Activated CD8-positive, alpha-beta memory T cell treated with anti-CD3 and anti-CD28 coated beads for 1 hour (primary cell): Measurements from ENCODE around the gene RALGDS.
"Not testable (repeated sequence)": the region's sequence is repeated elsewhere in the genome, so short reads cannot be mapped to it uniquely, and the experiment has no call there.

Experiments used
- DNase-seq, 2 donors: peaks; one replicate each; pipeline ENCODE4 v3.0.0-alpha.2; 2020; ENCODE audit warnings: low read depth in 1 of 2; ENCODE audit errors: extremely low read depth in 1 of 2

The RALGDS gene

DNA sequence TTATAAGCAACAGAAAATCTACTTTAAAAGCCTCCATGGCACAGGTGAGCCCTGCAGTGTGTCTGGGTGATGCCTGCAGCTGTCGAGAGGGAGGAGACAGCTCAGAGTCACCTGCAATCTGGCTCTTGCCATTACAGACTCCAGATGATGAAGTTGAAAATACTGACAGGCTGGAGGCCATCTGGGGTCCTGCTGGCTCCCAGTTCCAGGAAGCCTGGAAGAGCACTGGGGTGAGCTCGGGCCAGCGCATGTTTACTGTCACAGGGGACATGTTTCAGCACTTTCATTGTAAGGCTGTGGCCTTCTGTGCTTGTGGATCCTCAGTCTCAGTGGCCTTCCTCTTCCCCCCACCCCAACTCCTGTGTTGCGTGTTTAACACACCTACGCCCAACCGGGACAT is 30.9 kb downstream of the RALGDS start:
- no peak for DNase-seq

DNA sequence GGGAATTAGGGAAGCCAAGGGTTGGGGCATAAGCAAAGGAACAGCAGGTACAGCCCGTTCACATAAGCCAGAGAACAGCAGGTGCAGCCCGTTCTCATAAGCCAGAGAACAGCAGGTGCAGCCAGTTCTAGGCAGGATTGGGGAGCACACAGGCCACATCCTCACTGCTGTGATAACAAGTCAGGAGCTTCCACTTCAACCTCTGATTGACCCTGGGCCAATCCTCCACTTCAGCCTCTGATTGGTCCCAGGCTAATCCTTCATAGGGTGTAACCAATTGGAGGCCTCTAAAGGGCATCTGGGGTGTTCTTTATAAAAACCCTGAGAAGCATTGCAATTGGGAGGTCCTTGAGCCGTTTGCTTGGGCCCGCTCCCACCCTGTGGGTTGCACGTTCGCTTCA is 31.8 kb downstream of the RALGDS start:
- no peak for DNase-seq

DNA sequence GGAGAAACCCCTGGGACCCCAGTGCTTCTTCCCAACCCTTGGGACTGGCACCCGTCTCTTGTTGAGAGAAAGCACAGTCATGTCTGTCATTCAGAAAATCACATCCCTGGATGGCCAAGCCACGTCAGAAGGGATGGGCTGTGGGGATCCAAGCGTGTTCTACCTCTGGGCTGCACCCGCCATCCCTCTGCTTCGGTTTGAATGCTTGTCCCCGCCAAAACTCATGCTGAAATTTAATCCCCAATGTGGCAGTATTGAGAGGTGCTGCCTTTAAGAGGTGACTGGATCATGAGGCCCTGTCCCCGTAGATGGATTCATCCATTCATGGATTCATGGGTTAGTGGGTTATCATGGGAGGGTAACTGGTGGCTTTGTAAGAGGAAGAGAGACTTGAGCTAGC is 32.3 kb downstream of the RALGDS start:
- no peak for DNase-seq

DNA sequence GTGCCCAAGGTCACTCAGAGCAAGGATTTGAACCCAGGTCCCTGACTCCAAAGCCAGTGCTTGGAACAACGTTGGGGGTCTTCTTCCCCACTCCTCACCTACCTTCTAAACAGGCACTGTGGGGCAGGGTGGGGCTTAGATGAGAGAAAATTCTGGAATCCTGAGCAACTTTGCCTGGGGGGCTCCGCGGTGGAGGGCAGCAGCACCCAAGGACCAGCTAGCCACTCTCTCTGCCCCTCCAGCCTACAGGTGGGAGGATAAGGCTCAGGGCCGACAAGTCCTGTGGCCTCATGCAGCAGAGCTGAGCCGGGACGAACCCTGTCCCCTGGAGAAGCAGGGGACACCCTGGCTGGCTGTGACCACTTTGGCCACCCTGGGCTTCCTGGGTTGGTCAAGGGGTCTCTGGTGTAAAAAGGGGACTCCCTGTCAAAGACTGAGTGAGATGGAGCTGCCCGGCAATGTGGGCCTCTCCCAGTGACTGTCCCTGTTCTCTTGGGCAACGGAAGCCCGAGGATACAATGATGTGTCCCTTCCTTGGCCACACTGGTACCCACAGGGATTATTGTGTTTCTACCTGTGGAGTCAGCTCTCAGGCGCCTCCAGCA is 32.8 kb downstream of the RALGDS start:
- DNase-seq, result no peak

DNA sequence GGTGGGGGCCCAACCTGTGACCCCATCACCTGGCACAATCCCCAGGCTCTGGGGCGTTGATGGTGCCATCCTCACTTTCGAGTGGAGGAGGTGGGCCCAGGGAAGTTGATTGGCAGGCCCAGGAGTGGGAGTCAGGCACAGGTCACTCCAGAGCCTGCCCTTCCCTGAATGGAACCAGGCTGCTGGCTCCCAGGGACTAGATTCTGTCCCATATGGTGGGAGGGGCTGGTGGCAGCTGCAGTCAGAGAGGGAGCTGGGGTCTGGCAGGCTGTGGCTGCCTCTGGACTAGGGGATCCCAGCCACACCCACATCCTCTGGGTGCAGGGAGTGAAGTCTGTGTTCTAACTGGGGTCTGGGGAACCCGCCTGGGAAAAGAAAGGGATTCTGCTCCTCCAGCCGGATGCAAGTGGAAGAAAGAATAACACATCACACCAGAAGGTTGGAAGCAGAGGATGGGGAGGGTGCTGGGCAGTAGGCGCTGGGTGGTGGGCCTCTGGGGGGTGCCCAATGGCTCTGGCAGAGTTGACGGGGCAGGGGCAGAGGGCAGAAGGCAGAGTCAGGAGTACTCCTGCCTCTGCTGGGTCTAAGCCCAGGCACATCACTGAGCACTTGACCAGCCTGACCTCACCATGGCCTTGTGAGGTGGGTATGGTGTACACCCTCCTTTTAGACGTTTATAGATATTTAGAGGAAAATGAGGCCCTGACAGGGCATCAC is 33.5 kb downstream of the RALGDS start:
- no peak for DNase-seq

DNA sequence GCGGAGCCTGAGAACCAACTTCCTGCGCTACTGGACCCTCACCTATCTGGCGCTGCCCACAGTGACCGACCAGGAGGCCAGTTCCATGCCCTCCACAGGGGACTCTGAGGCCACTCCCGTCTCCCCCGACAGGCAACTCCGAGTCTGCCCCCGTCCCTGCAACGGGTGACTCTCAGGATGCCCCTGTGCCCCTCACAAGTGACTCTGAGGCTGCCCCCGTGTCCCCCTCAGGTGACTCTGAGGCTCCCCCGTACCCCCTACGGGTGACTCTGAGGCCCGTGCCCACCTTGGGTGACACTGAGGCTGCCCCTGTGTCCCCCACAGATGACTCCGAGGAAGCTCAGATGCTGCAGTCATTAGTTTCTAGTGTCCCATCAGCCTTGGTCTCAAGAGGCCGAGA is 34.1 kb downstream of the RALGDS start:
- no peak for DNase-seq

DNA sequence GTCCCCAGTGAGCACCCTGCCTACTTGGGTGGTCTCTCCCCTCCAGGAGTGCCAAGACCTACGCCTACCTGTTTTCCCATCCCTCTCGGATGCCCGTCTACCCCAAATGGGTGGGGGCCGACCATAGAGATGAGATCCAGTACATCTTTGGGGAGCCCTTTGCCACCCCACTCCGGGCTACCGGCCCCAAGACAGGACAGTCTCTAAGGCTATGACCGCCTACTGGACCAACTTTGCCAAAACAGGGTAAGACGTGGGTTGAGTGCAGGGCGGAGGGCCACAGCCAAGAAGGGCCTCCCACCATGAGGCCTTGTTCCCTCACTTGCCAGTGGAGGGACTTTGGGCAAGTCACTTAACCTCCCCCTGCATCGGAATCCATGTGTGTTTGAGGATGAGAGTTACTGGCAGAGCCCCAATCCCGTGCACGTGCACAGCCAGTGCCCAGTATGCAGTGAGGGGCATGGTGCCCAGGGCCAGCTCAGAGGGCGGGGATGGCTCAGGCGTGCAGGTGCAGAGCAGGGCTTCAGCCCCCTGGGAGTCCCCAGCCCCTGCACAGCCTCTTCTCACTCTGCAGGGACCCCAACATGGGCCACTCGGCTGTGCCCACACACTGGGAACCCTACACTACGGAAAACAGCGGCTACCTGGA is 34.7 kb downstream of the RALGDS start:
- not testable (repeated sequence) for DNase-seq

DNA sequence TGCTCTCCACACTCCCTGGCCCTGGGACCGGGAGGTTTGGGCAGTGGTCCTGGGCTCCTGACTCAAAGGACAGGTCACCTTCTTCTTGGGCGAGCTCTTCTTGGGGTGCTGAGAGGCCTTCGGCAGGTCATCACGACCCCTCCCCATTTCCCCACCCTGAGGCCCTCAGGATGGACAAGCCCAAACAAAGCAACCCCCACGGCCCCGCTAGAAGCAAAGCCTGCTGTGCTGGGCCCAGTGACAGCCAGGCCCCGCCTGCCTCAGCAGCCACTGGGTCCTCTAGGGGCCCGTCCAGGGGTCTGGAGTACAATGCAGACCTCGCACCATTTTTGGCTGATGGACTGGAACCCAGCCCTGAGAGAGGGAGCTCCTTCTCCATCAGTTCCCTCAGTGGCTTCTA is 37.4 kb downstream of the RALGDS start:
- not testable (repeated sequence) for DNase-seq

DNA sequence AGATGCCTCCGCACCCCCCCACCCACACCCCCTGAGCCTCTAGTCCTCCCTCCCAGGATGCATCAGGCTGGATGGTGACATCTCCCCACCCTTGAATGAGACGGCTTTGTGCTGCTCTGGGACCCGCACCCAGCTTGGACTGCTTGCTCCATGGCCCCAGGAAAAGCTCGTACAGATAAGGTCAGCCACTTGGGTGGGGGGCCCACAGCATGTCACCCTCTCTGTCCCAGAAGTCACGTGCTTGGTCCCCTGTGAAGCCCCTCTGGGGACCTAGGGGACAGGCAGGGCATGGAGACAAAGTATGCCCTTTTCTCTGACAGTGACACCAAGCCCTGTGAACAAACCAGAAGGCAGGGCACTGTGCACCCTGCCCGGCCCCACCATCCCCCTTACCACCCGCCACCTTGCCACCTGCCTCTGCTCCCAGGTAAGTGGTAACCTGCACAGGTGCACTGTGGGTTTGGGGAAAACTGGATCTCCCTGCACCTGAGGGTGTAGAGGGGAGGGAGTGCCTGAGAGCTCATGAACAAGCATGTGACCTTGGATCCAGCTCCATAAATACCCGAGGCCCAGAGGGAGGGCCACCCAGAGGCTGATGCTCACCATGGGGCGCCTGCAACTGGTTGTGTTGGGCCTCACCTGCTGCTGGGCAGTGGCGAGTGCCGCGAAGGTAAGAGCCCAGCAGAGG is 38.9 kb downstream of the RALGDS start:
- DNase-seq, result not testable (repeated sequence)

DNA sequence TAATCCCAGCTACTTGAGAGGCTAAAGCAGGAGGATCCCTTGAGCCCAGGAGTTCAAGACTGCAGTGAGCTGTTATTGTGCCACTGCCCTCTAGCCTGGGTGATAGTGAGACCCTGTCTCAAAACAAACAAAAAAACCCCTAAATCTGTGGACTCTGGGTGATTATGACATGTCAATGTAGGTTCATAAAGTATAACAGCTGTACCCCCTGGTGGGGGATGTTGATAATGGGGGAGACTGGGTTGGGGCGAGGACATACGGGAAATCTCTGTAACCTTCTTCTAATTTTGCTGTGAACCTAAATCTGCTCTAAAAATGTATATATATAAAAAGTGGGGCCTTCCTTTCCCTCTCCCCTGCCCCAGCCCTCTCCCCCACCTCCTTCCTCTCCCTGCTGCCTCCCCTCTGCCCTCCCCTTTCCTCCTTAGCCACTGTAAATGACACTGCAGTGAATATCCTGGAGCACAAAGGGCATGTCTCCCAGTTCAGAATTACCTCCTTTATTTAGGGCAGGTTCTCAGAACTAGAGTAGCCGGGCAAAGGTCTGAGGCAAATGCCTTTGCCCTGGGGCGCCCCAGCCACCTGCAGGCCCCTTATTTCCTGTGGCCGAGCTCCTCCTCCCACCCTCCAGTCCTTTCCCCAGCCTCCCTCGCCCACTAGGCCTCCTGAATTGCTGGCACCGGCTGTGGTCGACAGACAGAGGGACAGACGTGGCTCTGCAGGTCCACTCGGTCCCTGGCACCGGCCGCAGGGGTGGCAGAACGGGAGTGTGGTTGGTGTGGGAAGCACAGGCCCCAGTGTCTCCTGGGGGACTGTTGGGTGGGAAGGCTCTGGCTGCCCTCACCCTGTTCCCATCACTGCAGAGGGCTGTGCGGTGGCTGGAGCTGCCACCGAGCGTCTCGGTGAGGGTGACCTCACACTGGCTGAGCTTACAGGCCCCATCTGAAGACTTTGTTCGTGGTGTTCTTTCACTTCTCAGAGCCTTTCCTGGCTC is 40.0 kb downstream of the RALGDS start:
- not testable (repeated sequence) for DNase-seq

DNA sequence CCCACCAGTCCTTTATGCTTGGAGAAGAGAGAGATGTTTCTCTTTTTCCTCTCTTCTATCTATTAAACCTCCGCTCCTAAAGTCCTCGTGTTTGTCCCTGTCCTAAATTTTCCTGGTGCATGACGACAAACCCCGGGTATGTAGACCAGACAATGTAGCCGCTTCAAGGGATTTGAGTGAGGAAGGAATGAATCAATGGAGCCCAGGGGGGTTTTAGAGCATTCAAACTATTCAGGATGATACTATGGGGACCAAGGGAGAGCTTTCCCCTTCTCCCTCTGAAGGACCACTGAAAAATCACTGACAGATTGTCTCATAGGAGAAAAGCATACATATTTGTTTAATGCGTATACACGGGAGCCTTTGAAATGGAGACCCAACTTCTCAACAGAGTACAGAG is 40.9 kb downstream of the RALGDS start:
- DNase-seq, result no peak

DNA sequence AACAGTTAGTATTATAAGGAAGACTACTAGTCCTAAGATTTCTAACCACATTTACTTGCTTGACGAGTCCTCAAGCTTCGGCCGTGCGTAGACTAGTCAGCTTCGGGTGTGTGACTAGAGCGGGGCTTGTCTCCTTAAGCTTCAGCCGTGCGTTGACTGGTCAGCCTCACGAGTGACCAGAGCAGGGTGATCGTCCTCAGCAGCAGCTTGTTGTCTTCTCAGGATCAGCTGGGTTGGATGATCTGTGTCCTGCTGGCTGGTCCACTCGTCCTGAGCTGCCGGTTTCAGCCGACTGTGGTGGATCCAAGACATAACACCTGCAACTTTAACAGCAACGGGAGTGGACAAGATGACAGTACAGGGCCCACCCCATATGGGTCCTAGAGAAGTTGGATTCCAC is 42.6 kb downstream of the RALGDS start:
- no peak for DNase-seq

DNA sequence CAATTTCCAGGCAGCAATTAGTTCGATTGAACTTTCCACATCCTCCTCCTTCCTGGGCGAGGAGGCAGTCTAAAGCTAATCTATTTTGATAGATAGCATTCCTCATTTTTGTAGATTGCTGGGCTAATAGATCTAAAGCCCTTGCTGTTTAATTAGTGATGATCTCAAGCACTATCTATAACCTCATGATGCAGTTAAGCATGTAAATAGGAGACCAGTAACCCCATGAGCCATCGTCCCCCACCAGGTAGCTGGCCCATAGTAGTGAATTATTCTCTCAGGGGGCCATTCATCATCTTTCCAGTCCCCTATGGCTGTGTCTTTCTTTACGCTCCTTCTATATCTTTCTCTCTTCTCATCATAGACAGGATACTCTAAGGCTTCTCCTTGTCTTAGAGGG is 44.3 kb downstream of the RALGDS start:
- DNase-seq, result no peak

DNA sequence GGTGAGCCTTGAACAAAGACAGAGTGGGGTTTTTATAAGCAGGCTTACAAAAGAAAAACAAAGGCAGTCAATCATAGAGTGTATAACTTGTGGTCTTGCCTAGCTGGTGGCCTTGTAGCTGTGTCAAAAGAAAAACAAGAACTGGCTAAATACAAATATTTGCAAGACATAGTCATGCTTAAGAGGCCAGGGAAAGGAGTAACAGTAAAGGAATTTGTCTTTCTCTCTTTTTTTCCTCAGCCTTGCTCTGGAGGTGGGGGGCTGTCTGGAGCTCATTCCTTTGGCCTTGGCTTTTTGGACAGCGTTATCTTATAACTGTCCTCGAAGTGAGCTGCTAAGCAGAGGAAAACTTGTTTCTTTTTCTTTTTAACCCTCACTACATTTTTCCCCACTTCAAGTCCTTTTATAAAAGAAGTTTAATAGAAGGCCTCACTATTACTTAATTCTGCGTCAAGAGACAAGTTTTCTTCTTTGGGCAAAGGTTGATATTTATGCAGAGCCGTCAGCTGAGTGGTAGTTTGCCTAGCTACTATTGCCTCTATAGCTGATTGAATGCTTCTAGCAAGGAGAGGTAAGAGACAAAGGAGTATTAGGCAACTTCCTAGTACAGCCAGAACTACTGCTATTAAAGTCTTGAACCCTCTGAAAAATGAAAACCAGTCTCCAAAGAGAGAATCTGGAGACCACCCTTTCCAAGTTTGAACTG is 45.0 kb downstream of the RALGDS start:
- no peak for DNase-seq

DNA sequence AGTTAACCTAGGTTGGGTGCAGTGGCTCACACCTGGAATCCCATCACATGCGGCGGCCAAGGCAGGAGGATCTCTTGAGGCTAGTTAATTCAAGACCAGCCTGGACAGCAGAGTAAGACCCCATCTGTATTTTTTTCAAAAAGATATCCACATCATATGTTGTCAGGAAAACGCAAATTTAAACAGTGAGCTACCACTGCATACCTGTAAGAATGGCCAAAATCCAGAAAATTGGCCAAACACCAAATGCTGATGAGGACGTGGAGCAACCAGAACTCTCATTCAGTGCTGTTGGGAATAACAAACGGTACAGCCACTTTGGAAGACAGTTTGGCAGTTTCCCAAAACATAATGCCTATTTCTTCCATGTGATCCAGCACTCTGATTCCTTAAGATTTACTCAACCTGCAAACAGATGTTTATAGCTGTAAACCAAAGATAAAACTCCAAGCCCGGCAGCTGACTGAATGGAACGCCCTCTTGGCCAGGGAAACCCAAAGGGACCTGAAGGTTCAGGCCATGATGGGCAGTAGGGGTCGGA is 46.9 kb downstream of the RALGDS start:
- DNase-seq, result no peak

DNA sequence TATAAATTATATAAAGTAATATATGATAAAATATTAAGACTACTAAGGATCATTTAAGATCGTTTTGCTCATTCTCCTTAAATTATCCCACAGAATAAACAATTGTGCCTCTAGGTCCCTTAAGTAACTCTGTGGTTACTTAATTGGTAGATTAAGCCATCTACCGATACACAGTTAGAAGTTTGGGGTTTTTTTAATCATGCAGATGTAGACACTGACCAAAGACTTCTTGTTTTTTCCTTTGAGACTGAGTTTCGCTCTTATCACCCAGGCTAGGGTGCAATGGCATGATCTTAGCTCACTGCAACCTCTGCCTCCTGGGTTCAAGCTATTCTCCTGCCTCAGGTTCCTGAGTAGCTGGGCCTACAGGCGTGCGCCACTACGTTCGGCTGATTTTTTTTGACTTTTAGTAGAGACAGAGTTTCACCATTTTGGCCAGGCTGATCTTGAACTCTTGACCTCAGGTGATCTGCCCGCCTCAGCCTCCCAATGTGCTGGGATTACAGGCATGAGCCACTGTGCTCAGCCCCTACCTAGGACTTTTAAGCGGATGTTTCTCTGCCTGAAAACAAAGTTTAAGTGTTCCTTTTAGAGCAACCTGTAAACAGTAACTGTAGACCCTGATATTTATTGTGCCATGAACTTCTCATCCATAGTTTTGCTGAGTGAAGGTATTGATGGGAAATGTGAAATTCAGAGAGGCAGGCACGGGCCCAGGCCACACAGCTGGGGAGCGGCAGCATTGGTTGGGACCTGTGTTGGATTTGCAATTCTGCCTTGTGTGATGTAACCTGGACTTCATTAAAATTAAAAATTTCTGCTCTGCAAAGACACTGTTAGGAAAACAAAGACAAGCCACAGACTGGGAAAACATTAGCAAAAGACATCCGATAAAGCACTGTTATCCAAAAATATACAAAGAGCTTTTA is 47.7 kb downstream of the RALGDS start:
- no peak for DNase-seq

DNA sequence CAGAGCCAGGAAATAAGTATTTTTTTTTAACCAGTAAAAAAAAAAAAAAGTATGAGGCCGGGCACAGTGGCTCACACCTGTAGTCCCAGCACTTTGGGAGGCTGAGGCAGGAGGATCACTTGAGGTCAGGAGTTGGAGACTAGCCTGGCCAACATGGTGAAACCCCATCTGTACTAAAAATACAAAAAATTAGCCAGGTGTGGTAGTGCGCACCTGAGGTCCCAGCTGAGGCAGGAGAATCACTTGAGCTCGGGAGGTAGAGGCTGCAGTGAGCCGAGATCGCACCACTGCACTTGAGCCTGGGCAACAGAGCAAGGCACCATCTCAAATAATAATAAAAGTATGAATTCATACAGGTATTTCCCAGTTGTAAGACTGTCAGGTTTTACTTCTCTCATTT is 48.8 kb downstream of the RALGDS start:
- not testable (repeated sequence) for DNase-seq

DNA sequence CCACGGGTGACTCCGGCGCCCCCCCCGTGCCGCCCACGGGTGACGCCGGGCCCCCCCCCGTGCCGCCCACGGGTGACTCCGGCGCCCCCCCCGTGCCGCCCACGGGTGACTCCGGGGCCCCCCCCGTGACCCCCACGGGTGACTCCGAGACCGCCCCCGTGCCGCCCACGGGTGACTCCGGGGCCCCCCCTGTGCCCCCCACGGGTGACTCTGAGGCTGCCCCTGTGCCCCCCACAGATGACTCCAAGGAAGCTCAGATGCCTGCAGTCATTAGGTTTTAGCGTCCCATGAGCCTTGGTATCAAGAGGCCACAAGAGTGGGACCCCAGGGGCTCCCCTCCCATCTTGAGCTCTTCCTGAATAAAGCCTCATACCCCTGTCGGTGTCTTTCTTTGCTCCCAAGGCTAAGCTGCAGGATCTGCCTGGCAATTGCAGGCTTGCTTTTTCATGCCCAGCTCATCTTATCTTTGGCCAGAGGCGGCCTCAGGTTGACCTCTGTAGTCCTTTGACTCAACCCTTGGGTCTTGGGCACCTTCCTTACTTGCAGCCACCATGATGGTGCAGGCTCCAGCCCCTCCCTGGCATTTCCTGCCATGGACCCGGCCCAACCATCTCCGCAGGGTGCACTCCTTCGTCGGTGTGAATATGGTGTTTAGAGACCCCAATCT is 49.4 kb downstream of the RALGDS start:
- no peak for DNase-seq
